ENCODE measurements around the gene NLRP4.

Gene NLRP4

GRCh38 chr19:55930996-55931515 lies 94.7 kb downstream of the NLRP4 start:
- no peak for TF ChIP-seq CTCF (IDR thresholded peaks at IDR 0.05; ENCODE audit: low read depth, low read length)
- no peak for DNase-seq
- H3K4me1 ChIP-seq, result no peaks in the 10 kb centered on the region
- no peaks in the 10 kb centered on the region for H3K36me3 ChIP-seq
- no peak overlapping the region for H3K4me3 ChIP-seq (ENCODE audit: low read depth, low read length)
- H3K9me3 ChIP-seq, result no peaks in the 10 kb centered on the region
- peaks cover 22% of the 10 kb centered on the region for H3K27me3 ChIP-seq
